ENCODE data around the gene SEPSECS.

The SEPSECS gene

GRCh38 chr4:25075851-25076250 is 84.4 kb downstream of the SEPSECS start:
- H2AFZ ChIP-seq (ENCODE audit: low read depth, low read length) = no peak overlapping the region

GRCh38 chr4:25075129-25075528 is 85.1 kb downstream of the SEPSECS start:
- H3K9ac ChIP-seq (ENCODE audit: low read length) = no peak overlapping the region
- no peaks in the 10 kb centered on the region for H3K4me1 ChIP-seq (ENCODE audit: control insufficient read depth, insufficient read depth, low read depth, low read length)
- no peak overlapping the region for H3K14ac ChIP-seq (ENCODE audit: low read length in 2 of 2)
- peaks cover 13% of the 10 kb centered on the region for H3K9me3 ChIP-seq (ENCODE audit: control insufficient read depth, low read length)
- H2BK12ac ChIP-seq (ENCODE audit: low read length in 2 of 2) = no peak overlapping the region
- H3K4ac ChIP-seq (ENCODE audit: low read depth in 1 of 2, low read length in 2 of 2) = no peak overlapping the region
- no peak overlapping the region for H3K4me2 ChIP-seq (ENCODE audit: low read length, poor library complexity, severe bottlenecking)
- H3K18ac ChIP-seq (ENCODE audit: low read depth in 1 of 2, low read length in 2 of 2) = no peak overlapping the region
- WGBS = 90% methylated on average over 11 of the region's 11 CpGs
- no peaks in the 10 kb centered on the region for H3K79me1 ChIP-seq (replicated peaks; ENCODE audit: low read length, poor library complexity, severe bottlenecking)
- no peak overlapping the region for H2BK120ac ChIP-seq (ENCODE audit: low read depth, low read length)
- no peak overlapping the region for H3K27ac ChIP-seq (ENCODE audit: low read length, poor library complexity, severe bottlenecking)
- no peak overlapping the region for H3K23ac ChIP-seq (ENCODE audit: low read length in 2 of 2)
- H4K91ac ChIP-seq (ENCODE audit: low read length) = no peak overlapping the region
- H3K4me3 ChIP-seq (ENCODE audit: insufficient read depth in 1 of 2, low read depth in 1 of 2, low read length in 2 of 2) = no peak overlapping the region
- no peak overlapping the region for H4K8ac ChIP-seq (ENCODE audit: low read length)
- DNase-seq = no peak
- no peak overlapping the region for H2BK5ac ChIP-seq (ENCODE audit: low read depth, low read length, poor library complexity, severe bottlenecking)
- no peak overlapping the region for H2AFZ ChIP-seq (ENCODE audit: low read depth, low read length)
- no peak overlapping the region for H2BK15ac ChIP-seq (ENCODE audit: low read depth, poor library complexity, severe bottlenecking)
- H3K36me3 ChIP-seq (ENCODE audit: control insufficient read depth in 1 of 2, insufficient read depth in 2 of 2, low read depth in 1 of 2, low read length in 2 of 2) = no peaks in the 10 kb centered on the region
- no peak overlapping the region for H2AK5ac ChIP-seq (ENCODE audit: low read length, severe bottlenecking)
- H3K27me3 ChIP-seq (ENCODE audit: control insufficient read depth in 1 of 2, insufficient read depth in 1 of 2, low read length in 2 of 2) = peaks cover 28 to 36% of the 10 kb centered on the region in 2 experiments

More at GRCh38 chr4:25075851-25076250, 84.4 kb downstream of the SEPSECS start:
- Histone ChIP-seq H3K36me3 (ENCODE audit: control insufficient read depth in 1 of 2, insufficient read depth in 2 of 2, low read depth in 1 of 2, low read length in 2 of 2) (no peaks in the 10 kb centered on the region), H3K14ac (ENCODE audit: low read length in 2 of 2) (no peak overlapping the region), H3K18ac (ENCODE audit: low read depth in 1 of 2, low read length in 2 of 2) (no peak overlapping the region), H3K4me2 (ENCODE audit: low read length, poor library complexity, severe bottlenecking) (no peak overlapping the region), H3K4me1 (ENCODE audit: control insufficient read depth, insufficient read depth, low read depth, low read length) (no peaks in the 10 kb centered on the region), H2BK5ac (ENCODE audit: low read depth, low read length, poor library complexity, severe bottlenecking) (no peak overlapping the region), H2BK12ac (ENCODE audit: low read length in 2 of 2) (no peak overlapping the region), H3K9ac (ENCODE audit: low read length) (no peak overlapping the region), H4K8ac (ENCODE audit: low read length) (no peak overlapping the region), H3K4me3 (ENCODE audit: insufficient read depth in 1 of 2, low read depth in 1 of 2, low read length in 2 of 2) (no peak overlapping the region), H3K9me3 (ENCODE audit: control insufficient read depth, low read length) (peaks cover 13% of the 10 kb centered on the region), H3K23ac (ENCODE audit: low read length in 2 of 2) (no peak overlapping the region), H3K4ac (ENCODE audit: low read depth in 1 of 2, low read length in 2 of 2) (no peak overlapping the region), H2AK5ac (ENCODE audit: low read length, severe bottlenecking) (no peak overlapping the region), H2BK120ac (ENCODE audit: low read depth, low read length) (no peak overlapping the region), H4K91ac (ENCODE audit: low read length) (no peak overlapping the region), H2BK15ac (ENCODE audit: low read depth, poor library complexity, severe bottlenecking) (no peak overlapping the region), H3K27me3 (ENCODE audit: control insufficient read depth in 1 of 2, insufficient read depth in 1 of 2, low read length in 2 of 2) (peaks cover 28 to 36% of the 10 kb centered on the region in 2 experiments), H3K79me1 (replicated peaks; ENCODE audit: low read length, poor library complexity, severe bottlenecking) (no peaks in the 10 kb centered on the region), H3K27ac (ENCODE audit: low read length, poor library complexity, severe bottlenecking) (no peak overlapping the region)
- DNase-seq = no peak
- 83% methylated on average over 4 of the region's 4 CpGs for WGBS

- Histone ChIP-seq H2AFZ (ENCODE audit: low read depth, low read length) (no peak overlapping the region), H3K4me2 (ENCODE audit: low read length, poor library complexity, severe bottlenecking) (no peak overlapping the region), H2AK5ac (ENCODE audit: low read length, severe bottlenecking) (no peak overlapping the region), H3K18ac (ENCODE audit: low read depth in 1 of 2, low read length in 2 of 2) (no peak overlapping the region), H2BK5ac (ENCODE audit: low read depth, low read length, poor library complexity, severe bottlenecking) (no peak overlapping the region), H4K91ac (ENCODE audit: low read length) (no peak overlapping the region), H3K9me3 (ENCODE audit: control insufficient read depth, low read length) (peaks cover 4% of the 10 kb centered on the region), H3K4ac (ENCODE audit: low read depth in 1 of 2, low read length in 2 of 2) (no peak overlapping the region), H3K4me3 (ENCODE audit: insufficient read depth in 1 of 2, low read depth in 1 of 2, low read length in 2 of 2) (no peak overlapping the region), H3K23ac (ENCODE audit: low read length in 2 of 2) (peak overlapping the region in 1 of 2 experiments; percentile 31), H2BK15ac (ENCODE audit: low read depth, poor library complexity, severe bottlenecking) (no peak overlapping the region), H3K79me1 (replicated peaks; ENCODE audit: low read length, poor library complexity, severe bottlenecking) (no peaks in the 10 kb centered on the region), H4K8ac (ENCODE audit: low read length) (no peak overlapping the region), H3K4me1 (ENCODE audit: control insufficient read depth, insufficient read depth, low read depth, low read length) (no peaks in the 10 kb centered on the region), H2BK120ac (ENCODE audit: low read depth, low read length) (no peak overlapping the region), H2BK12ac (ENCODE audit: low read length in 2 of 2) (no peak overlapping the region), H3K27ac (ENCODE audit: low read length, poor library complexity, severe bottlenecking) (no peak overlapping the region), H3K14ac (ENCODE audit: low read length in 2 of 2) (no peak overlapping the region), H3K27me3 (ENCODE audit: control insufficient read depth in 1 of 2, insufficient read depth in 1 of 2, low read length in 2 of 2) (peaks cover 17 to 28% of the 10 kb centered on the region in 2 experiments), H3K36me3 (ENCODE audit: control insufficient read depth in 1 of 2, insufficient read depth in 2 of 2, low read depth in 1 of 2, low read length in 2 of 2) (no peaks in the 10 kb centered on the region), H3K9ac (ENCODE audit: low read length) (no peak overlapping the region)
- 76% methylated on average over 3 of the region's 3 CpGs for WGBS
- DNase-seq = no peak
Measured at GRCh38 chr4:25070545-25070944, 89.7 kb downstream of the SEPSECS start.
